ENCODE results near the gene RPS4Y1. TPM values are rescaled to one million over a fixed set of nuclear protein-coding genes. Genes with fewer than 3 reads are reported as not detected.

RPS4Y1 gene
- total RNA-seq, 4 donors from 2014 or later: 0.50 to 295 (median 260) TPM; not detected in 1

DNA sequence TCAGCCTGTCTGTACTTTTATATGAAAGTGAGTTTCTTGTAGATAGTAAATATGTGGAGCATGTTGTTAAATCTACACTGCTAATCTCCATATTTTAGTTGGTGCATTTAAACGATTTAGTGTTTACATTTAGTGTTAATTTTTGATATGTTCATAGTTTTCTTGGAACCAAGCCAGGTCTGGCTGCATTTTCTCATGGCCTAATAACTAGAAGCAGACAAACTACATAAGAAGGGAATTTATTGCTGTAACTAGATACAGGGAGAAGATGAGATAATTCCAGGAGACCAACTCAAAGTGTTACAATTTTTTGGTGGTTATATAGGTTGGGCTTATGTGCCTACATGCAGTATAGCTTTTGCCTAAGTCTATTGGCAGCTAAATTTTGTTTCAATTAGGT lies 32.8 kb downstream of the RPS4Y1 start:
- no peak for DNase-seq (ENCODE audit: low spot score)
- no peak for ATAC-seq (ENCODE audit: low FRiP score)
- TF ChIP-seq, protein P1, sequence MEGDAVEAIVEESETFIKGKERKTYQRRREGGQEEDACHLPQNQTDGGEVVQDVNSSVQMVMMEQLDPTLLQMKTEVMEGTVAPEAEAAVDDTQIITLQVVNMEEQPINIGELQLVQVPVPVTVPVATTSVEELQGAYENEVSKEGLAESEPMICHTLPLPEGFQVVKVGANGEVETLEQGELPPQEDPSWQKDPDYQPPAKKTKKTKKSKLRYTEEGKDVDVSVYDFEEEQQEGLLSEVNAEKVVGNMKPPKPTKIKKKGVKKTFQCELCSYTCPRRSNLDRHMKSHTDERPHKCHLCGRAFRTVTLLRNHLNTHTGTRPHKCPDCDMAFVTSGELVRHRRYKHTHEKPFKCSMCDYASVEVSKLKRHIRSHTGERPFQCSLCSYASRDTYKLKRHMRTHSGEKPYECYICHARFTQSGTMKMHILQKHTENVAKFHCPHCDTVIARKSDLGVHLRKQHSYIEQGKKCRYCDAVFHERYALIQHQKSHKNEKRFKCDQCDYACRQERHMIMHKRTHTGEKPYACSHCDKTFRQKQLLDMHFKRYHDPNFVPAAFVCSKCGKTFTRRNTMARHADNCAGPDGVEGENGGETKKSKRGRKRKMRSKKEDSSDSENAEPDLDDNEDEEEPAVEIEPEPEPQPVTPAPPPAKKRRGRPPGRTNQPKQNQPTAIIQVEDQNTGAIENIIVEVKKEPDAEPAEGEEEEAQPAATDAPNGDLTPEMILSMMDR (IDR thresholded peaks at IDR 0.05): no peak

DNA sequence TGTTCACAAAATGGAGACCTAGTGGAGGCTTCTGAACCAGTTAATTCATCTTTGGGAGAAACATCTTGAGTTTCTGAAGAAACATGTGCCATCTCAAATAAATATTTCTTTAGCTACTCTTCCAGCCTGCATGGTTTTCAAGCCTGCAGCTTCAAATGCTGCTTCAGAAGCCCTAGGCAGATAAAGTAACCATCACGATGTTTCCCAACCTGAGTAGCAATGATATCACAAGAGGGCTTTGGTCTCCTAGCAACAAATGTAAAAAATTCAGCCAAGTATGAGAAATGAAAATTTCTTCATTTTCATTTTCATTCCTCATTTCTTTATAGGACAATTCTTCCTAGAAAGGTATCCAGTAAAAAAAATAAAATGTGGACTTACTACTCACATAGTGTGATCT lies 42.2 kb downstream of the RPS4Y1 start:
- TF ChIP-seq, protein P1 (IDR thresholded peaks at IDR 0.05): no peak
- no peak for DNase-seq (ENCODE audit: low spot score)
- no peak for ATAC-seq (ENCODE audit: low FRiP score)

DNA sequence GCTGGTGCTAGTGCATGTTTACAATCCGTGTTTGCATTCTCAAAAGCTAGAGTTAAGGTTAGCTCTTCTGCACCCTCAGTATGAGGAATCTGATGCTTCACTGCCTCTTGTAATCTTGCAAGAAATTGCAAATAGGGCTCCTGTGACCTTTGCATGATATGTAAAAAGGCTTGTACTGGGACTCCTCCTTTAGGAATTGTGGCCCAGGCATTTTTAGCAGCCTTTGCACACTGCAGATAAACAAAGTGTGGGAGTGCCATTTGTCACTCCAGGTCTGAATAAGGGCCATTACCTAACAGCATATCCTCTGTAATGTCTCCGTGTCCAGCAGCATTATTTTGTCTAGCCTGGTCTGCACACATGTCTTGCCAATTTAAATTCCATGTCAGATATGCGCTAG lies 44.5 kb downstream of the RPS4Y1 start:
- no peak for ATAC-seq (ENCODE audit: low FRiP score)
- TF ChIP-seq, protein P1 (IDR thresholded peaks at IDR 0.05): no peak
- no peak for DNase-seq (ENCODE audit: low spot score)

DNA sequence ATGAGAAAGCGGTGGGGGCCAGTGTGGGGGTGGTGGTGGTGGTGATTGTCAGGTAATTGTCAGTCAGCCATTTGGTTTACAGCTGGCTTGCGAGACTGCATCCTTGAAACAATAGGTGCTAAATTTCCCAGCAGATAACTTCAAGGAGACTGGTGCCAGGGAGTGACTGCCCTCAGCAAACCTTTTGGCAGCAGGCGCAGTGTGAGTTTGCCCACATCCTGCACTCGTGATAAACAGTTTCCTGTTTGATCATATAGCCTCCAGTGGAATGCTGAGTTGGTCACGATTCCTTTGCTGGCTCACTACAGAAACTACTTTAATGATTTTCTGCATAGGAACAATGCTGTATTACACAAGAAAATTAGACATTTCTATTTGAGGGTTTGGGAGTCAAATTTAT lies 46.0 kb downstream of the RPS4Y1 start:
- no peak for DNase-seq (ENCODE audit: low spot score)
- ATAC-seq (ENCODE audit: low FRiP score): no peak

DNA sequence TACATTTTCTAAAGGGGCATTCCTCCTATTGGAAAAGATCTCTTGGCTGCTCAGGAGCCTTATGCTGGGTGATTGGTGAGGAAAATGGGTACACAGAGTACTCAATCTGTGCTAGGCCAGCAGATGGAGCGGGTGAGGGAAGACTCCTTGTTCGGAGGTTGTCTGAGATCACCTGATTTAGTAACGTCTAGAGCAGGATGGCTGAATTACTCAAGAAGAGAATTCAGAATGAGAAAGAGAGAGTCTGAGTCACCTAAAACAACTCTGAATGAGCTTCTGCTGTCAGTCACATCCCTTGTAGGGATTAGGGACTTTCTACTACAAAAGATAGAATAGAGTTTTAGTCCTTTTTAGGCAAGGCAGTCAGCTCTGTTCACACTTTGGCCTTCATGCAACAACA lies 46.6 kb downstream of the RPS4Y1 start:
- DNase-seq (ENCODE audit: low spot score) (no peak), ATAC-seq (ENCODE audit: low FRiP score) (no peak)
- TF ChIP-seq, protein P1 (IDR thresholded peaks at IDR 0.05): no peak

More for the DNA sequence above, 46.0 kb downstream of the RPS4Y1 start:
- TF ChIP-seq, protein P1 (IDR thresholded peaks at IDR 0.05): no peak

DNA sequence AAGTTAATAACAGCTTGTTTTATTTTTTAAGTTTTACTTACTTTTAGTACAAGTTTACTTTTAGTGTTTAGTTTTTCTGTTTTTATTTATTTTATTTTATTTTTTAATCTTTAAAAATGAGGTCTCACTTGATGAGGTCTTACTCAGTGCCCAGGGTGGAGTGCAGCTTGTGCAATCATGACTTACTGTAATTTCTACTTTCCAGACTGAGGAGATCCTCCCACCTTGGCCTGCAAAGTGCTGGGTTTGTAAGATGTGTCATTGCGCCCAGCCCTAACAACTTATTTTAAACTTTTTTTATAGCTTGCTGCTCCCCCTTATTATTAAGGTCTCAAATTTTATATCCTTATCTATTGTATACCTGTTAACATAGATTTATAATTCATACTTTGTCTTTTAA lies 52.1 kb downstream of the RPS4Y1 start:
- DNase-seq (ENCODE audit: low spot score) (no peak), ATAC-seq (ENCODE audit: low FRiP score) (no peak)
- TF ChIP-seq, protein P1 (IDR thresholded peaks at IDR 0.05): no peak

DNA sequence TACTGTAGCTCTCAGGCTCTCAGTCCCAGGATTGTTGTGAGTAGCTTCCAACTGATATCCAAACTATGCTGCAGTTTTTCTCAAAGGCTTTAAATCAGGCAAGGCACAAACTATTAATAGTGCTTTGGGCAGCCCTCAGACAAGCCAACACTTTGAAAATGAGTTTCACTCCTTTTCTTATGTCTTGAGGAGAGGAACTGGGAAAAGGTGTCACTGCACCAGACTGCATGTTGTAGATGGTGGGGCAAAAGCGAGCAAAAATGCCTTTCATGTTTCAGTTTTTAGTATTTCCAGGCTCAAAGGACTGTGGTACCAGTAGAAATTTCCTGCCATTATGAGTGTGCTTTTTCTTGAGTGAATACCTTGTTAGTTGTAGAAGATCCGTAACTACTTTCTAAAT lies 54.6 kb downstream of the RPS4Y1 start:
- TF ChIP-seq, protein P1 (IDR thresholded peaks at IDR 0.05): no peak
- ATAC-seq (ENCODE audit: low FRiP score): no peak

More for the DNA sequence above, 54.6 kb downstream of the RPS4Y1 start:
- DNase-seq (ENCODE audit: low spot score): no peak
